ENCODE measurements around the gene ZNF57. TPM values are rescaled to one million over a fixed set of nuclear protein-coding genes. Genes with fewer than 3 reads are reported as not detected.

Gene ZNF57
- total RNA-seq, 1 donor from 2014 or later: not detected

DNA sequence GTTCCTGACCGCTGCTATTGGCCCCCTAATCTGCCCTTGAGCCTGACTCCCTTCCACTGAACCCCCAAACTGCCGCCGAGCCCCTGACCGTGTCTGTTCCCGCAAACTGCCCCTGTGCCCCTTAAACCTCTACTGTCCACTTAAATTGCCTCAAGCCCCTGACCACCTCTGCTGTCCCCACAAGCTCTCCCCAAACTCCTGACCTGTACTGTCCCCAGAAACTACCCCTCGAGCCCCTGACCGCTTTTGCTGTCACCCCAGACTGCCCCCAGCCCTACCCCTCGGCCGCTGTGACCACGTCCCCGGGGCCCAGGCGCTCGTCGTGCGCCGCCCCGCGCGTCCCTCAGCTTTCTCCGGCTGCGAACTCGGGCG lies 43.7 kb downstream of the ZNF57 start:
- no peak for FAIRE-seq
- Histone ChIP-seq H3K9me3 (ENCODE audit: insufficient read depth, low read depth, low read length) (no peaks in the 10 kb centered on the region), H4K20me1 (ENCODE audit: insufficient read depth, low read length) (no peaks in the 10 kb centered on the region), H3K4me2 (ENCODE audit: low read length) (peak overlapping the region; percentile 92), H3K4me1 (ENCODE audit: insufficient read depth, low read length) (peaks cover 8% of the 10 kb centered on the region), H3K27ac (ENCODE audit: low read depth, low read length) (no peak overlapping the region), H3K9ac (ENCODE audit: low read length) (peak overlapping the region; percentile 82), H3K4me3 (ENCODE audit: insufficient read depth, low read depth, low read length) (peak overlapping the region; percentile 77), H3K27me3 (ENCODE audit: insufficient read depth, low read length) (no peaks in the 10 kb centered on the region), H2AFZ (ENCODE audit: low read depth, low read length) (peak overlapping the region; percentile 84), H3K36me3 (ENCODE audit: insufficient read depth, low read length) (no peaks in the 10 kb centered on the region), H3K79me2 (ENCODE audit: insufficient read depth, low read length) (peaks cover 20% of the 10 kb centered on the region)
- no peak for DNase-seq (ENCODE audit: low read depth)
- TF ChIP-seq, protein P1, sequence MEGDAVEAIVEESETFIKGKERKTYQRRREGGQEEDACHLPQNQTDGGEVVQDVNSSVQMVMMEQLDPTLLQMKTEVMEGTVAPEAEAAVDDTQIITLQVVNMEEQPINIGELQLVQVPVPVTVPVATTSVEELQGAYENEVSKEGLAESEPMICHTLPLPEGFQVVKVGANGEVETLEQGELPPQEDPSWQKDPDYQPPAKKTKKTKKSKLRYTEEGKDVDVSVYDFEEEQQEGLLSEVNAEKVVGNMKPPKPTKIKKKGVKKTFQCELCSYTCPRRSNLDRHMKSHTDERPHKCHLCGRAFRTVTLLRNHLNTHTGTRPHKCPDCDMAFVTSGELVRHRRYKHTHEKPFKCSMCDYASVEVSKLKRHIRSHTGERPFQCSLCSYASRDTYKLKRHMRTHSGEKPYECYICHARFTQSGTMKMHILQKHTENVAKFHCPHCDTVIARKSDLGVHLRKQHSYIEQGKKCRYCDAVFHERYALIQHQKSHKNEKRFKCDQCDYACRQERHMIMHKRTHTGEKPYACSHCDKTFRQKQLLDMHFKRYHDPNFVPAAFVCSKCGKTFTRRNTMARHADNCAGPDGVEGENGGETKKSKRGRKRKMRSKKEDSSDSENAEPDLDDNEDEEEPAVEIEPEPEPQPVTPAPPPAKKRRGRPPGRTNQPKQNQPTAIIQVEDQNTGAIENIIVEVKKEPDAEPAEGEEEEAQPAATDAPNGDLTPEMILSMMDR (IDR thresholded peaks at IDR 0.05; ENCODE audit: insufficient read depth, low read depth, low read length): no peak
- no peak for TF ChIP-seq EZH2 (IDR thresholded peaks at IDR 0.05; ENCODE audit: insufficient read depth, low read length)
- Mint-ChIP-seq H3K27me3 (ENCODE audit: low read depth, unreplicated experiment) (peaks cover 2% of the 10 kb centered on the region), H3K27ac (ENCODE audit: unreplicated experiment) (no peak overlapping the region), H3K9me3 (ENCODE audit: unreplicated experiment) (no peaks in the 10 kb centered on the region), H3K36me3 (ENCODE audit: low read depth, unreplicated experiment) (no peaks in the 10 kb centered on the region), H3K4me3 (ENCODE audit: unreplicated experiment) (peak overlapping the region; percentile 84), H3K4me1 (ENCODE audit: low read depth, unreplicated experiment) (peaks cover 2% of the 10 kb centered on the region)

DNA sequence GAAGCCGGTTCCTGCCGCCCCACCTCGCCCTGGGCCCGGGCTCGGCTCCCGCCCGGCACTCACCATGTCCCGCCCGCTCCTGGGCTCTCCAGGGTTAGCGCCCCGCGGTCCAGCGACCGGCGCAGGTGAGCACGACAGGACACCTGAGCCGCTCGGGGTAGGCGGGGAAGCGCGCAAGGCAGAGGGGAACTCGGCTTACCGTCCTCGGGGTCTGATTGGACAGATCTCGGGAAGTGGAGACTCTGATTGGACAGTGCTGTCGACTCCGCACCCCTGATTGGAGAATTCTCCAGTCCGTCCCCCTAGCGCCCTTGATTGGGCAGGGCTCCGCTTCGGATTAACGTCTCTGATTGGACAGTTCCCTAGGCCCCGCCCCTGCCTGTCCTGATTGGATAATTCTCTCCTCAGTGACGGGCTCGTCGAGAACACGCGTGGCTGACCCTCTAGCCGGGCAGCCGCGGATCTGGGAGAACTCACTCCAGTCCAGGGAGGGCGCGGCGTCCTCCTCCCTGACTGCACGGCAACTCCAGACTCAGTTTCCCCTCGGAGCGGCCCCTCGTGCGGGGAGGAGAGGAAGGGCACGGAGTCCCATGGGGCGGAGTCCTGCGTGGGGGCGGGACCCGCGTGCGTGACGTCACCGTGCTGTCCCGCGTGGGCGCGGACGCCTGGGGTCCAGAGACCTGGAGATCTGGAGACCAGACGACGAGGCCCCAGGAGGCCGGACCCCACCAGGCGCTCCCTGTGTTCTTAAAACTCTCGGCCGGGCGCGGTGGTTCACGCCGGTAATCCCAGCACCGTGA lies 44.2 kb downstream of the ZNF57 start, which contains the start of gene ZNF77:
Gene ZNF77, minus strand, starts transcription at position 197 of the 800 bp plus-strand sequence. Its CDS starts 131 bp downstream, at position 66.
- no peaks in the 10 kb centered on the region for H4K20me1 ChIP-seq (ENCODE audit: insufficient read depth, low read length)
- peaks cover 12% of the 10 kb centered on the region for H3K4me1 ChIP-seq (ENCODE audit: insufficient read depth, low read length)
- peaks cover 2% of the 10 kb centered on the region for H3K27me3 Mint-ChIP-seq (ENCODE audit: low read depth, unreplicated experiment)
- peak within 1 kb of the TSS; percentile 98 for H2AFZ ChIP-seq (ENCODE audit: low read depth, low read length)
- H3K36me3 ChIP-seq (ENCODE audit: insufficient read depth, low read length): no peaks in the 10 kb centered on the region
- peak; percentile 92 for FAIRE-seq
- H3K27ac Mint-ChIP-seq (ENCODE audit: unreplicated experiment): no peak within 1 kb of the TSS
- H3K9me3 Mint-ChIP-seq (ENCODE audit: unreplicated experiment): no peaks in the 10 kb centered on the region
- H3K4me3 ChIP-seq (ENCODE audit: insufficient read depth, low read depth, low read length): peak within 1 kb of the TSS; percentile 77
- H3K27me3 ChIP-seq (ENCODE audit: insufficient read depth, low read length): no peaks in the 10 kb centered on the region
- H3K4me2 ChIP-seq (ENCODE audit: low read length): peak within 1 kb of the TSS; percentile 92
- DNase-seq (ENCODE audit: low read depth): peak; percentile 98
- H3K9me3 ChIP-seq (ENCODE audit: insufficient read depth, low read depth, low read length): no peaks in the 10 kb centered on the region
- no peaks in the 10 kb centered on the region for H3K36me3 Mint-ChIP-seq (ENCODE audit: low read depth, unreplicated experiment)
- H3K4me1 Mint-ChIP-seq (ENCODE audit: low read depth, unreplicated experiment): peaks cover 3% of the 10 kb centered on the region
- H3K79me2 ChIP-seq (ENCODE audit: insufficient read depth, low read length): peaks cover 26% of the 10 kb centered on the region
- H3K9ac ChIP-seq (ENCODE audit: low read length): peak within 1 kb of the TSS; percentile 82
- TF ChIP-seq, protein P1 (IDR thresholded peaks at IDR 0.05; ENCODE audit: insufficient read depth, low read depth, low read length): no peak
- TF ChIP-seq EZH2 (IDR thresholded peaks at IDR 0.05; ENCODE audit: insufficient read depth, low read length): peak; percentile 34
- H3K27ac ChIP-seq (ENCODE audit: low read depth, low read length): peak within 1 kb of the TSS; percentile 84
- peak within 1 kb of the TSS; percentile 84 for H3K4me3 Mint-ChIP-seq (ENCODE audit: unreplicated experiment)

Data from astrocyte (in vitro differentiated cells and primary cell).